DMS 273 (cell line): ENCODE data around the gene CCDC146.
"Not testable (repeated sequence)": the region's sequence is repeated elsewhere in the genome, so short reads cannot be mapped to it uniquely, and the experiment has no call there.

Experiments
- DNase-seq: peaks from one replicate; lab custom pipeline; 2025; ENCODE audit not compliant: unreplicated experiment; lab: John Stamatoyannopoulos, UW

Gene CCDC146

GRCh38 chr7:77138668-77139067 lies 16.3 kb downstream of the CCDC146 start:
- DNase-seq: not testable (repeated sequence)

GRCh38 chr7:77140291-77140690 lies 17.9 kb downstream of the CCDC146 start:
- not testable (repeated sequence) for DNase-seq

- DNase-seq: not testable (repeated sequence)
Observed at GRCh38 chr7:77152232-77152631, 29.8 kb downstream of the CCDC146 start.

GRCh38 chr7:77154917-77155464 lies 32.6 kb downstream of the CCDC146 start:
- not testable (repeated sequence) for DNase-seq

- DNase-seq: not testable (repeated sequence)
Observed at GRCh38 chr7:77155601-77156377, 33.4 kb downstream of the CCDC146 start.

- not testable (repeated sequence) for DNase-seq
Observed at GRCh38 chr7:77157034-77157433, 34.6 kb downstream of the CCDC146 start.

- no peak for DNase-seq
Observed at GRCh38 chr7:77157446-77157845, 35.0 kb downstream of the CCDC146 start.

GRCh38 chr7:77171073-77171472 lies 48.7 kb downstream of the CCDC146 start:
- peak; percentile 45 for DNase-seq

GRCh38 chr7:77172437-77173172 lies 50.2 kb downstream of the CCDC146 start:
- not testable (repeated sequence) for DNase-seq

- not testable (repeated sequence) for DNase-seq
Observed at GRCh38 chr7:77174418-77174817, 52.0 kb downstream of the CCDC146 start.

GRCh38 chr7:77175274-77175800 lies 52.9 kb downstream of the CCDC146 start:
- DNase-seq: not testable (repeated sequence)

- DNase-seq: not testable (repeated sequence)
Observed at GRCh38 chr7:77177321-77177904, 55.0 kb downstream of the CCDC146 start.

GRCh38 chr7:77178024-77178423 lies 55.6 kb downstream of the CCDC146 start:
- not testable (repeated sequence) for DNase-seq

GRCh38 chr7:77181015-77181595 lies 58.7 kb downstream of the CCDC146 start:
- DNase-seq: no peak

- no peak for DNase-seq
Observed at GRCh38 chr7:77181734-77182133, 59.3 kb downstream of the CCDC146 start.

- DNase-seq: no peak
Observed at GRCh38 chr7:77182261-77182660, 59.8 kb downstream of the CCDC146 start.

- no peak for DNase-seq
Observed at GRCh38 chr7:77184463-77184862, 62.0 kb downstream of the CCDC146 start.

GRCh38 chr7:77184990-77185389 lies 62.6 kb downstream of the CCDC146 start:
- DNase-seq: no peak

GRCh38 chr7:77185866-77186265 lies 63.5 kb downstream of the CCDC146 start:
- no peak for DNase-seq

- no peak for DNase-seq
Observed at GRCh38 chr7:77188731-77189437, 66.5 kb downstream of the CCDC146 start.
